Activated T-cell treated with anti-CD3 and anti-CD28 coated beads, Interleukin-2, amount 50 U/mL, for 72 hours (primary cell): Measurements from ENCODE around the gene CMTM8. TPM values are rescaled to one million over a fixed set of nuclear protein-coding genes. Genes with fewer than 3 reads are reported as not detected.

Experiments used
- ATAC-seq, 2 donors: fragments of 150-1000 bp; cut with Tn5 transposase; replicated peaks in 1 of 2; 2 replicates each; pipeline ENCODE4 v1.10.0; 2021; ENCODE audit warnings: moderate library complexity in 2 of 2, mild to moderate bottlenecking in 1 of 2
- DNase-seq, 2 donors: peaks; one replicate each; pipeline ENCODE4 v3.0.0; 2021 to 2022; ENCODE audit warnings: mixed read lengths in 1 of 2
- H3K27ac Mint-ChIP-seq: one replicate; pipeline ENCODE4 v1.8.0; 2022; ENCODE audit warnings: mild to moderate bottlenecking, moderate library complexity, mixed read lengths
- H3K27me3 Mint-ChIP-seq: one replicate; pipeline ENCODE4 v1.8.0; 2022; ENCODE audit warnings: low read depth, mixed read lengths
- H3K36me3 Mint-ChIP-seq, 2 donors: one replicate each; pipeline ENCODE4 v1.8.0; 2022; ENCODE audit warnings: mixed read lengths in 2 of 2, mild to moderate bottlenecking in 1 of 2; ENCODE audit not compliant: insufficient read depth in 2 of 2
- H3K4me1 Mint-ChIP-seq: one replicate; pipeline ENCODE4 v1.8.0; 2022; ENCODE audit warnings: low read depth, mixed read lengths
- H3K4me3 Mint-ChIP-seq, 2 donors: one replicate each; pipeline ENCODE4 v1.8.0; 2022; ENCODE audit warnings: mild to moderate bottlenecking in 2 of 2, mixed read lengths in 2 of 2, moderate library complexity in 2 of 2
- H3K9me3 Mint-ChIP-seq, 2 donors: one replicate each; pipeline ENCODE4 v1.8.0; 2022; ENCODE audit warnings: mixed read lengths in 2 of 2
- total RNA-seq, 2 donors: library from RNA; stranded (reverse); gene quantifications; one replicate each; pipeline ENCODE4 v1.2.3, GENCODE V29; 2022

The CMTM8 gene
- total RNA-seq, 2 donors from 2014 or later = 7.1 to 9.0 TPM

DNA sequence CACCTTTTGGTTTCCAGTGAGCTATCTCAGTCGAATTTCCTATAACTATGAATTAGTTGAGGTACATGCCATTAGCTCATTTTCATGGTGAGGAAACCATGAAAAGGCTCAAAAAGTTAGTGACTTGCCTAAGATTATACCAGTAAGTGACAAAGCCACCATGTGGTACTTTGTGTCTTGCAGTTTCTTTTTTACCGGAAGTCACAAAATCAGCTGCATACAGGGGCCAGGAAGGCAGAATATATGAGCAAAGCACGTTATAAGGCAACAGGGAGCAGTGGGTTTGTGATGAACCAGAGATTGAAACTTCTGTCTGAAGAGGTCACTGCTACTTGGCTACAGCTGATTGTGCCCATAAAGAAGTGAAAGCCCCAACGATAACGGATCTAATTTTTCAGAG lies 50.3 kb downstream of the CMTM8 start:
- Mint-ChIP-seq H3K27me3 (no peaks in the 10 kb centered on the region), H3K36me3 (no peaks in the 10 kb centered on the region), H3K27ac (peak overlapping the region; percentile 77), H3K9me3 (no peaks in the 10 kb centered on the region), H3K4me3 (peak overlapping the region; percentile 32 to 58), H3K4me1 (peaks cover 36% of the 10 kb centered on the region)
- peak; percentile 77 to 92 for ATAC-seq
- DNase-seq = peak in 1 of 2 donors; percentile 31

DNA sequence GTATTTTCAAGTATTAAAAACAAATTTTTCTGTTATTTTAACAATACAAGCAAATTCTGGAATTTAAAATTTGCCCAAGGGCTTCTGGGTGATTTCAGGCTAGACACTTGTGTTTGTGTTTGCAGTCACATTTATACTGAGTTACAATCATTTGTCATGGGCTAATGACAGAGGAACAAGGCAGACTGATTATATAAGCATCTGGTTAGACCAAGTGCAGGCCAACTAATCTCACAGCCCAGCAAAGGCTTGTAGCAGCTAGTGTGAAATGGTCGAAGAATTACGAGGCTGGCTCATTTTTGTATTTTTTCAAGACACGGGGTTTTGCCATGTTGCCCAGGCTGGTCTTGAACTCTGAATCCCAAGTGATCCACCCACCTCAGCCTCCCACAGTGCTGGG lies 52.1 kb downstream of the CMTM8 start:
- DNase-seq = no peak
- no peak overlapping the region for H3K4me3 Mint-ChIP-seq
- no peak overlapping the region for H3K27ac Mint-ChIP-seq
- H3K9me3 Mint-ChIP-seq = no peaks in the 10 kb centered on the region
- H3K36me3 Mint-ChIP-seq = no peaks in the 10 kb centered on the region
- no peak for ATAC-seq
- peaks cover 29% of the 10 kb centered on the region for H3K4me1 Mint-ChIP-seq
- no peaks in the 10 kb centered on the region for H3K27me3 Mint-ChIP-seq

DNA sequence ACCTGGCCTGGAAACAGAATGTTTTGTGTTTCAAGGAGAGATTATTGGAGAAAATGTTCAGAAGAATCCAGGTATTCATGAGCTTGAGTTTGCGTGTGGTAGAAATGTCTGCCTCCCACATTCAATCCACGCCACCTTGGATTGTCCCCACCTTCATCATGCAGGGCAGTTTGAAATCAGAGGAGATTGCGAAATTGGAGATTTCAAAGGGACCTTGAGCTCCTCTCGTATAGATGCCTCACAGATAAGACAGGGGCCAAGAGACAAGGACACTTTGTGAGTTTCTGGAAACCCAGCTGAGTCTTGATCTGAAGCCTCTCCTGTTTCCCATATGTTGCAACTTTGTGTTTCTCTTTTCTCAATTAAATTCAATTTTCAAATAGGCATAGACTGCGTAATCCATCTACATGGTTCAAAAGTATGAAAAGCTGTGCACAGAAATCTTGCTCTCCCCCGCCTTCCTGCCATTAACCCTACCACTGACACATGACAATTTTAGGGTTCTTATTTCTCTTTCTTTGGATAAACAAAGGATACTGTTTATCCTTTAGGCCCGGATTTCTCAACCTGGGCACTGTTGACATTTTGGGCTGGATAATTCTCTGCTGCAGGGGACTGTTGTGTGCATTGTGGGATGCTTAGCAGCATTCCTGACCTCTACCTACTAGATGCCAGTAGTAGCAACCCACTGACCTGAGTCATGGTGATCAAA lies 53.8 kb downstream of the CMTM8 start:
- Mint-ChIP-seq H3K4me3 (no peak overlapping the region), H3K4me1 (peaks cover 25% of the 10 kb centered on the region), H3K27me3 (no peaks in the 10 kb centered on the region), H3K27ac (peak overlapping the region; percentile 65), H3K9me3 (no peaks in the 10 kb centered on the region), H3K36me3 (no peaks in the 10 kb centered on the region)
- ATAC-seq (no peak), DNase-seq (no peak)

DNA sequence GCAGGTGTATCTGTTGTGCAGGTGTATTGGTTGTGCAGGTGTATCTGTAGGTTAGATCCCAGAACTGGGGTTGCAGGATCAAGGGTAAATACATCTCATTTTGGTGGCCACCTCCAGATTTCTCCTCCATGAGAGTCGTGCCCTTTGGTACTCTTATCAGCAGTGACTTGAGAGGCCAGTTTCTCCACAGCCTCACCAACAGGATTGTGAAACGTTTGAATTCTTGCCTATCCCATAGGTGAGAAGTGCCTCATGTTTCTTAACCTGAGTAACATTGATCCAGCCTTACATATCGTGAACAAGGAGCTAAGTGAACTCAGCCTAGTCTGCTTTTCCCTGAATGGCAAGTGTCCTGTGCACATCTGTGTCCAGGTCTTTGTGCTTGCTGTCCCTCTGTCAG lies 55.4 kb downstream of the CMTM8 start:
- no peak overlapping the region for H3K4me3 Mint-ChIP-seq

DNA sequence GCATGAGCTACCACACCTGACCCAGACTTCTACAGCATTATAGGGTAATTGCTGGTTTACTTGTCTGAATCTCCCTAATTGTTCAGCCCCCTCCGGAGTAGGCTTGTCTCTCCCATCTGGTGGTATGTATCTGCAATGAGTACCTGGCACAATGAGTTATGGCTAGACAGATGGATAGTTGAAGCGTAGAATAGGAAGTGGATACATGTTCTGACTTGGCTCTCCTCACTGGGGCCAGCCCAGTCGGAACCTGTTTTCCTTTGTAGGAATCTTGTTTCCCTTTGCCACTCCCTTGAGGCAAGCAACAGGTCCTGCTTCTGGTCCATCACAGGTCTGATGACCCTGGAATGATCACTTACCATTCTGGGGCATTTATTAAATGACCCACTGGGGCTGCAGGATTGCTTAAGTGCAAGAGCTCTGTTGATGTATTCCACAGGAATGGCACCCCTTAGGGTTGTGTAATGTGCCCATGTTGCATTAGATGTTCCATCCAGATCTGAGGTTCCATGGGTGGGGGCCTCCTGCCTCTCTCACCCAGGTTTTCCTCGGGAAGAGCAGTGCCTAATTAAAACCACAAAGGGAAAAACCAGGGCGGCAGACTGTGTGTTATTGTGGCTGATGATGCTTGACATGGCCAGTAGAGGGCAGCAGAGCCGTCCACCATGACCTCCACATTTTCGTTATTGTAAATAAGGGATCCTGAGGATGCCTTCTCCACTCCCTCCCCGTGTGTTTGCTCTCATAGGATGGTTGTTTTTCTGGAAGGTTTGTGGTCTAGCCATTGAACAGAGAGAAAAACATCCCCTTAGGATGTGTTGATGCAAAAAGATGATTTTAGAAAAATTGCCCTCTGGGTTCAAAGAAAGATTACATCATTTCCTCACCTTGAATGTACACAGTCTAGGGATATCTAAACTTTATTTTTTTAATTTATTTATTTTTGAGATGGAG lies 58.0 kb downstream of the CMTM8 start:
- H3K4me3 Mint-ChIP-seq = peak overlapping the region; percentile 61 to 75
- no peaks in the 10 kb centered on the region for H3K27me3 Mint-ChIP-seq
- DNase-seq (peak; percentile 51 to 68), ATAC-seq (peak; percentile 71 to 76)
- H3K4me1 Mint-ChIP-seq = peaks cover 27% of the 10 kb centered on the region
- H3K36me3 Mint-ChIP-seq = no peaks in the 10 kb centered on the region
- H3K27ac Mint-ChIP-seq = peak overlapping the region; percentile 72
- no peaks in the 10 kb centered on the region for H3K9me3 Mint-ChIP-seq

More for the DNA sequence above, 55.4 kb downstream of the CMTM8 start:
- H3K27me3 Mint-ChIP-seq = no peaks in the 10 kb centered on the region
- DNase-seq (no peak), ATAC-seq (no peak)
- H3K36me3 Mint-ChIP-seq = no peaks in the 10 kb centered on the region
- no peak overlapping the region for H3K27ac Mint-ChIP-seq
- H3K9me3 Mint-ChIP-seq = no peaks in the 10 kb centered on the region
- peaks cover 30% of the 10 kb centered on the region for H3K4me1 Mint-ChIP-seq

DNA sequence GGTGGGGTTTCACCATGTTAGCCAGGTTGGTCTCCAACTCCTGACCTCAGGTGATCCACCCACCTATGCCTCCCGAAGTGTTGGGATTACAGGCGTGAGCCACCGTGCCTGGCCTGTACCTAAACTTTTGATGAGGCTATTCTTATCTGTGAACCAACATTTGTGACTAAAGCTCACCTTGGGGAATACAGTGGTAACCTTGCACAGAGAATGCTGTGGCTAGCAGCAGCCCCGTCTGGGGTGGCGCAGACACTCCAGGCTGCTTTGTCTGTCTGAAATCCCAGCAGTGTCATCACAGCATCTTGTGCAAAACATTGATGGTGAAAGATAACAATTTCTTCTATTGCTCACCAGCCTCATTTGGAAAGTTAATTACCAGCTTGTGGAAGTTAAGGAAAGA lies 58.9 kb downstream of the CMTM8 start:
- DNase-seq (peak; percentile 36 to 61), ATAC-seq (peak; percentile 89 to 93)
- Mint-ChIP-seq H3K27me3 (no peaks in the 10 kb centered on the region), H3K4me3 (peak overlapping the region; percentile 73 to 80), H3K4me1 (peaks cover 36% of the 10 kb centered on the region), H3K36me3 (no peaks in the 10 kb centered on the region), H3K9me3 (no peaks in the 10 kb centered on the region), H3K27ac (peak overlapping the region; percentile 80)

DNA sequence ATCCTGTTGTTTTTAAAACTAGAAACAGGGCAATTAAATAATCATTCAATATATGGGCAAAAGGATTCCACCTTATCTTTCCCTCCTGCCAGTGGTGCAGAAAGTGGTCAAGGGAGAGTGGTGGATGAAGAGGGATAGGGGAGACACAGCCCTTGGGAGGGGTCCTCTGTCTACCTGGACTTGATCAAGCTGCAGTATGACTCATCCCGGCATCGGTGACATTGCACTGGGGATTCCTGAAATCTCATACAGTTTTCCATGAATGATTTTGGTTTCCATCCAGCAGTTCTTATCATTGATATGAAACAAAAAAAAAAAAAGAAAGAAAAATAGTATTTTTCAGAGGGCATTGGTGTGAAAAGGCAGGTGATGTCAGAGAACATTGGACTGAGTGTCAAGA lies 62.9 kb downstream of the CMTM8 start:
- Mint-ChIP-seq H3K27me3 (no peaks in the 10 kb centered on the region), H3K4me3 (no peak overlapping the region), H3K4me1 (peaks cover 68% of the 10 kb centered on the region), H3K36me3 (peaks cover 0 to 1% of the 10 kb centered on the region in 2 donors), H3K27ac (no peak overlapping the region), H3K9me3 (peaks cover 0 to under 1% of the 10 kb centered on the region in 2 donors)
- no peak for DNase-seq
- no peak for ATAC-seq

DNA sequence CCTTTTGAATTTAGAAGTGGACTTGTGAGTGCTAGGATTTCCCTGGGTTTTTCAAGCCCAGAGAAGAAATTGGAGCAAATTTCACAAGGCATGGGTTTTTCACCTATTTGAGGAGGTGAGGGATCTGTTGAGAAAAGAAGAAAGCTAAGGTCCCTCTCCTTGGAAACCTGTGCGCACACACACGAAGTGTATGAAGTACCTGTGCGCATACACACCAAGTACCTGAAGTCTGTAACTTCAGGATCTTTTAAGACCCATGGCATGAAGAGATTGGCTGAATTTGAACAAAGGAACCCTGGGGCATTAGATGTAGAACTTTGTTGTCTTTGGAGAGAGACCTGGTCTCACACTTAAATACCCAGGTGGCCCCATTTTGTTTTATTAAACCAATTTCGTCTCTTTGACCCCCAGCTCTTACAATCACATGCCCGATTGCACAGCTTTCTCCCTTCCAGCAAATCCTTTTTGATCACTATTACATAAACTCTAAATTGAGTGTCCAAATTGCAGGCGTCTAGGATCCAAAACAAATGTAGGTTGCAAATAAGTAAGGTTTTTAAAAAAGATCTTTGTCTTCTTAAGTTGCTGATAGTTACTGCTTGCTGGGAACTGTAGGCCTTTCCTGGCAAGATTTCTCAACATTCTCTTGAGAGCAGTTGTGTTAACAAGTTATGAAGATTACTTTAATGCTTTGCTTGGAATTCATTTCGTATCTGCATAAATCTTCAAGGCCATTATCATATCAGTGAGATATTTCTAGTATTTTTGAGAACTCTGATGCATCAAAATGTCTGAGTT lies 64.3 kb downstream of the CMTM8 start:
- Mint-ChIP-seq H3K27me3 (no peaks in the 10 kb centered on the region), H3K4me1 (peaks cover 64% of the 10 kb centered on the region), H3K9me3 (peaks cover 0 to 2% of the 10 kb centered on the region in 2 donors), H3K27ac (peak overlapping the region; percentile 96), H3K36me3 (peaks cover 0 to 3% of the 10 kb centered on the region in 2 donors), H3K4me3 (peak overlapping the region; percentile 61 to 89)
- ATAC-seq = peak; percentile 12 to 40
- DNase-seq = no peak

DNA sequence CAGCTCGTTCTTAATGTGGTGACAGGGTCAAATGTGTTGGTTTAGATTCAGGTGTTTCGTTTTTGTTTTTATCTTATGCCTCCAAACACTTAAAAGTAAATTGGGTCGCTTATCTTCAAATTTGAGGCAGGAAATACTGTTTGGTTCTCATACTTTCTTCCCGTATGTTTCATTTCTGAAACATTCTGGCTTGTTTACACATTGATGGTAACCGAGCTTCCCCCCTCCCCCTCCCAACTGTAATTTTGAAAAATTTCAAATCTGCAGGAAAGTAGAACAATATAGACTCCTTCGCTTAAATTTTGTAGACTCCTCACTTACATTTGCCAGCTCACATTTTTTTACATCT lies 64.9 kb downstream of the CMTM8 start:
- Mint-ChIP-seq H3K27ac (peak overlapping the region; percentile 96), H3K9me3 (peaks cover 0 to 2% of the 10 kb centered on the region in 2 donors), H3K4me1 (peaks cover 62% of the 10 kb centered on the region), H3K4me3 (peak overlapping the region; percentile 61 to 89), H3K36me3 (peaks cover 0 to 3% of the 10 kb centered on the region in 2 donors), H3K27me3 (no peaks in the 10 kb centered on the region)
- DNase-seq (no peak), ATAC-seq (peak; percentile 59 to 71)

DNA sequence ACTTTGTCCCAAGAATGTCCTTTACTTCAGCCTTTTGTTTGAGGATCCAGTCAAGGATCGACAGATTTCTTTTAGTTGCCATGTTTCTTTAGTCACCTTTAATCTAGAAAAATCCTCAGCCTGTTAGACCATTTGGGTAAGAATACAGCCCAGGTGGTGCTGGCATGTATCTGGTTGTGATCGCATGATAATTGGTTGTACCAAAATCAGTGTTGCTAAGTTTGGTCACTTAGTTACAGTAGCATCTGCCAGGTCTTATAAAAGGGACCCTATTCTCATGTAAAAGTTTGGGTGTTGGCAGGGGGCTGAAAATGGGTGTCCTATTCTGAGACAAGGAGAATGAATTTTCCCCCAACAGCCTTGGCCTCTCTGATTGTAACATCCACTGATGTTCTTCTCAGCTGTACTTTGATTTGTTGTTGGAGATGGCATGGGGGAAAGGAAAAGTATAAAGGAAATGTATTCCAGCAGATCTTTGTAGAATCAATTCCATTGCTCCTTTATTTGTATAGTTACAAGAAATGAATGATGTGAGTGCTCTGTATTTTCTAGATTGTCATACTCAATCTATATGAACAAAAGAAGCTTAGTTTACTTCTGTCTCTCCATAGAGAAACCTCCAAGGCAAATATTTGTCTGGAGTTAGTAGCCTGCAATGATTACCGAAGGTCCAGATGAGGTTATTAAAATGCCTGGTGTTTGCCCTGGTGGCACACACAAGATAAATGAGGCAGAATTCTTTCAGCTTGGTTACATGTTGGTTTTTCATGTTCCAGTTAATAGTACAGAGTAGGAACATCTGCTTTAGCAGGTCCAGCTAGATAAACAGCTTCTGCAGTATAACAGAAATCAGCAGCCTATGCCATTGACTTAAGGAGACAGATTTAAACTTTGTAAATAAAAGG lies 65.7 kb downstream of the CMTM8 start:
- Mint-ChIP-seq H3K27ac (peak overlapping the region; percentile 44), H3K9me3 (peaks cover 0 to 2% of the 10 kb centered on the region in 2 donors), H3K4me1 (peaks cover 59% of the 10 kb centered on the region), H3K27me3 (no peaks in the 10 kb centered on the region), H3K36me3 (peaks cover 0 to 3% of the 10 kb centered on the region in 2 donors), H3K4me3 (peak overlapping the region in 1 of 2 donors; percentile 42)
- no peak for DNase-seq
- no peak for ATAC-seq

DNA sequence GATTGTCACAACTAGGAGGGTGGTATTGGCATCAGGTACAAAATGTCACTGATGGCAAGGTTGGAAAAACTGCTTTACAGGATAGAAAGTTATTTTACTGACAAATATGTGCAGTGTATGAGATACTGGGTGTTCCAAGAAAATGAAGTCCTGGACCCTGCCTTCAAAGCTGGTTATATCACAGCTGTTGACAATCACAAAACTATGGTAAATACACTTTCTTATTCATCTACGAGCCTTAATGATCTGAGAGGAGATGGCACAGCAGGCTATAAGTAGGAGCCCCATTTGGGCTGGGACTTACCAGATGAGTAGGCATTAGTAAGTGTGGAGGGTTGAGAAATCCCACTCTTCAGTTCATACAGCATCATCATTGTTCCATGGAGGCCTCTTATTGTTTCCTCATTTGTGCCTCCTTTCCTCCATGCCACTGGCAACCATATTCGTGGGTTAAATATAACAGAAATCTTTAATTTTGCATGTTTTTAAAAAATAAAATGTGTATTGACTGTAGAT lies 66.9 kb downstream of the CMTM8 start:
- H3K27me3 Mint-ChIP-seq = no peaks in the 10 kb centered on the region
- H3K4me3 Mint-ChIP-seq = no peak overlapping the region
- peaks cover 0 to 3% of the 10 kb centered on the region in 2 donors for H3K36me3 Mint-ChIP-seq
- H3K4me1 Mint-ChIP-seq = peaks cover 59% of the 10 kb centered on the region
- no peak overlapping the region for H3K27ac Mint-ChIP-seq
- ATAC-seq (peak in 1 of 2 donors; percentile 49), DNase-seq (no peak)
- H3K9me3 Mint-ChIP-seq = peaks cover 0 to 2% of the 10 kb centered on the region in 2 donors

DNA sequence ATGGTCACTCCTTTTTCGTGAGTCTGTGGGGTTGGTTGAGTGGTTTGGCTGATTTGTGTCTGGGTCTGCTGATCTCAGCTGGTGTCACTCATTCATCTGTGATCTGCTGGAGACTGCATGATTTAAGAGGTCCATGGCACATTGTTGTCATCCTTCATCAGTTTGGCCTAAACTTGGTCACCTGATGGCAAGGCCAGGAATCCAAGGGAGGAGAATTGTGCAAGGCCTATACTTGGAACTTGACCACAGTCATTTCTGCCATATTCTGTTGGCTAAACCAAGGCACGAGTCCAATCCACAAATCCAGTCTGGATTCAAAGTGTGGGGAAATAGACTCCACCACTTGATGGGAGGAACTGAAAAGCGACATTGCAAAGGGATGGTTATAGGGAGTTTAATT lies 67.6 kb downstream of the CMTM8 start:
- ATAC-seq (no peak), DNase-seq (no peak)
- H3K4me3 Mint-ChIP-seq = no peak overlapping the region
- H3K4me1 Mint-ChIP-seq = peaks cover 59% of the 10 kb centered on the region
- peaks cover 0 to 3% of the 10 kb centered on the region in 2 donors for H3K36me3 Mint-ChIP-seq
- H3K9me3 Mint-ChIP-seq = peaks cover 0 to 2% of the 10 kb centered on the region in 2 donors
- no peak overlapping the region for H3K27ac Mint-ChIP-seq
- H3K27me3 Mint-ChIP-seq = no peaks in the 10 kb centered on the region
